Suppressor macrophage treated with lipopolysaccharide for 4 hours (primary cell): Measurements from ENCODE around the gene GORASP2.

ENCODE experiments used
- DNase-seq: peaks from one replicate; pipeline ENCODE4 v3.0.0-alpha.2; 2020

The GORASP2 gene

DNA sequence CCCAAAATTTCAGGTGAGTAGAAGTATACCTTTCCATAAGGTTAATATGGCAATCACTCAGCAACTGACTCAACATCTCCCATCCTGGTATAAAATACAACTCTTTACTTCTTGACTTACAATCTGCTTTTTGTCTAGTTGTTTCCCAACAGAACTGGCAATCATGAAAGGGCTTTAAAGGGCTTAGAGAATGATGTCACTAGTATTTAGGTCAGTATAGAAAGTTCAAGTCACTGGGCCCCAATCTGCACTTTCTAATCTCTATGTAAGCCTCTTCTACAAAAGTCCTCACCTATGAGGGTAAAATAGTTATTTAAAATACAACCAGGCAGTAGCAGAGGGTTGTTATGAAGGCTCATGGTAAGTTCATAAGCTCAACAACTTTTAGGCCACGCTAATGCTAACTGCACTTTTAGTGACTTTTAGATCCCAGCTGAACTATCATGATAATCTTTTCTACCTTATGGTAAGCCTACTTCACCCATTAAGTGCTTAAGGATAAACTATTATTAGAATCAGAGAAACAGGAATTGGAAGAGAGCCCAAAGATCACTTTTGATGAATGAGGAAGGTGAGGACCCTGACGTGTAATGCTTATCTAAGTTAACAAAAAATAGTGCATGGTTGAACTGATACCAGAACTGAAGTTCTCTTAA lies 79.6 kb downstream of the GORASP2 start:
- no peak for DNase-seq

GRCh38 chr2:171009386-171009785 lies 80.3 kb downstream of the GORASP2 start:
- DNase-seq = no peak

- no peak for DNase-seq
Observed at GRCh38 chr2:171013851-171014250, 84.8 kb downstream of the GORASP2 start.

DNA sequence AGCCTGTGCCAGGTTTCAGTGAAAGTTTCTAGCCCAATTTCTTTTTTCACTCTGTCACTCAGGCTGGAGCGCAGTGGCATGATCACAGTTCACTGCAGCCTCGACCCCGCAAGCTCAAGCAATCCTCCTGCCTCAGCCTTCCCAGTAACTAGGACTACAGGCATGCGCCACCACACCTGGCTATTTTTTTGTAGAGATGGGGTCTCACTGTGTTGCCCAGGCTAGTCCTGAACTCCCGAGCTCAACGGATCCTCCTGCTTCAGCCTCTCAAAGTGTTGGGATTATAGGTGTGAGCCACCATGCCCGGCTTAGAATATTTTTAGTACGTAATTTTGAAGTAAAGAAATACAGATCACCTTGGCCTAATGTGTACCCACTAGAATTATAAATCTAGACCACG lies 87.1 kb downstream of the GORASP2 start:
- no peak for DNase-seq
